Liver (tissue), 9 donors: ENCODE measurements around the gene KHK. TPM values are rescaled to one million over a fixed set of nuclear protein-coding genes. Genes with fewer than 3 reads are reported as not detected.

ENCODE experiments used
- DNase-seq: peaks from one replicate; pipeline ENCODE4 v3.0.0-alpha.2; 2017; ENCODE audit warnings: low spot score
- H3K27ac ChIP-seq, 2 donors: one replicate each; pipeline ENCODE4 v1.7.0; 2013; ENCODE audit warnings: inconsistent platforms in 2 of 2, low read length in 2 of 2, control low read depth in 1 of 2, low read depth in 1 of 2, mild to moderate bottlenecking in 1 of 2
- H3K27me3 ChIP-seq, 4 donors: one replicate each; pipeline versions ENCODE4 v1.6.1 to v1.7.0; 2013; ENCODE audit warnings: low read length in 3 of 4, inconsistent platforms in 1 of 4, mild to moderate bottlenecking in 1 of 4, moderate library complexity in 1 of 4; ENCODE audit not compliant: control insufficient read depth in 4 of 4, insufficient read depth in 4 of 4
- H3K36me3 ChIP-seq, 4 donors: one replicate each; pipeline versions ENCODE4 v1.6.1 to v1.7.0; 2013; ENCODE audit warnings: low read length in 3 of 4, mild to moderate bottlenecking in 3 of 4, low read depth in 1 of 4, moderate library complexity in 1 of 4; ENCODE audit not compliant: control insufficient read depth in 4 of 4, insufficient read depth in 3 of 4
- H3K4me1 ChIP-seq, 4 donors: one replicate each; pipeline versions ENCODE4 v1.6.1 to v1.7.0; 2013; ENCODE audit warnings: low read length in 3 of 4, mild to moderate bottlenecking in 3 of 4, moderate library complexity in 1 of 4; ENCODE audit not compliant: control insufficient read depth in 4 of 4, insufficient read depth in 4 of 4
- H3K4me3 ChIP-seq, 3 donors: one replicate each; pipeline versions ENCODE4 v1.6.1 to v1.7.0; 2013; ENCODE audit warnings: low read length in 3 of 3, control low read depth in 1 of 3, low read depth in 1 of 3, mild to moderate bottlenecking in 1 of 3
- H3K9ac ChIP-seq, 2 donors: one replicate each; pipeline ENCODE4 v1.7.0; 2013; ENCODE audit warnings: low read length in 2 of 2, mild to moderate bottlenecking in 2 of 2, moderate library complexity in 2 of 2, control low read depth in 1 of 2, low read depth in 1 of 2
- H3K9me3 ChIP-seq, 4 donors: one replicate each; pipeline versions ENCODE4 v1.6.1 to v1.7.0; 2013; ENCODE audit warnings: low read length in 3 of 4; ENCODE audit not compliant: control insufficient read depth in 4 of 4
- CTCF ChIP-seq: fragments of 150-350 bp; IDR thresholded peaks from 2 replicates; pipeline ENCODE4 v1.5.1; 2017; ENCODE audit warnings: improper control_type of control experiment, low read depth, low read length; ENCODE audit not compliant: missing input control
- FOXA2 ChIP-seq: IDR thresholded peaks from 2 replicates; pipeline ENCODE4 v1.6.1; 2016; ENCODE audit warnings: antibody characterized with exemption
- HNF4A ChIP-seq, 2 donors: conservative IDR thresholded peaks; 2 replicates each; pipeline ENCODE4 v1.6.1; 2016; ENCODE audit warnings: antibody characterized with exemption in 2 of 2, mild to moderate bottlenecking in 2 of 2
- HNF4G ChIP-seq: IDR thresholded peaks from 2 replicates; pipeline ENCODE4 v1.6.1; 2016; ENCODE audit warnings: antibody characterized with exemption
- JUND ChIP-seq, 2 donors: IDR thresholded peaks; 2 replicates each; pipeline ENCODE4 v1.6.1; 2016; ENCODE audit warnings: antibody characterized with exemption in 2 of 2
- MAX ChIP-seq: IDR thresholded peaks from 2 replicates; pipeline ENCODE4 v1.6.1; 2016; ENCODE audit warnings: antibody characterized with exemption
- NR2F2 ChIP-seq: IDR thresholded peaks from 2 replicates; pipeline ENCODE4 v1.6.1; 2016; ENCODE audit warnings: antibody characterized with exemption
- RAD21 ChIP-seq, 2 donors: IDR thresholded peaks; 2 replicates each; pipeline ENCODE4 v1.6.1; 2016; ENCODE audit warnings: antibody characterized with exemption in 2 of 2, mild to moderate bottlenecking in 2 of 2
- REST ChIP-seq: IDR thresholded peaks from 2 replicates; pipeline ENCODE4 v1.6.1; 2016; ENCODE audit warnings: antibody characterized with exemption, mild to moderate bottlenecking
- SP1 ChIP-seq: IDR thresholded peaks from 2 replicates; pipeline ENCODE4 v1.6.1; 2018; ENCODE audit warnings: antibody characterized with exemption, mild to moderate bottlenecking
- TAF1 ChIP-seq: conservative IDR thresholded peaks from 2 replicates; pipeline ENCODE4 v1.6.1; 2016; ENCODE audit warnings: antibody characterized with exemption, mild to moderate bottlenecking
- YY1 ChIP-seq: IDR thresholded peaks from 2 replicates; pipeline ENCODE4 v1.6.1; 2016; ENCODE audit warnings: antibody characterized with exemption, mild to moderate bottlenecking
- ZBTB33 ChIP-seq: IDR thresholded peaks from 2 replicates; pipeline ENCODE4 v1.6.1; 2016; ENCODE audit warnings: antibody characterized with exemption
- WGBS: extraction: QIAGEN DNeasy Blood & Tissue Kit; methylation state at CpG from one replicate; pipeline ENCODE4 v1.1.7; 2013; 5-methylcytosine and 5-hydroxymethylcytosine counted together
- polyA plus RNA-seq, 2 donors: library from polyadenylated mRNA; stranded (reverse) in 1 of 2; unstranded in 1 of 2; fragments of 200-250 nt in 1 of 2; fragments of >200 nt in 1 of 2; fragmentation: Nextera tagmentation in 1 of 2; extraction: Ambion mirVana in 1 of 2; gene quantifications; one replicate each; pipeline versions ENCODE4 v1.2.1 to v1.2.3, GENCODE V29; 2013 to 2015
- total RNA-seq, 2 donors: library from RNA; depleted of rRNA; stranded (reverse); fragments of >200 nt; gene quantifications; one replicate each; pipeline ENCODE4 v1.2.3, GENCODE V29; 2014
- donor health status: healthy.
- donor health status: healthy.
- donor health status: healthy.
- donor health status: healthy.
- donor health status: healthy.

Gene KHK
- total and polyA plus RNA-seq, 4 donors, result 26.1 to 462 (median 188) TPM

- H3K9me3 ChIP-seq, result no peaks in the 10 kb centered on the region
- H3K9ac ChIP-seq, result no peak overlapping the region
- H3K4me1 ChIP-seq, result peaks cover 9 to 59% (median 25%) of the 10 kb centered on the region in 4 donors
- H3K4me3 ChIP-seq, result no peak overlapping the region
- H3K27me3 ChIP-seq, result no peaks in the 10 kb centered on the region
- WGBS, result 91% methylated on average over 27 of the region's 27 CpGs
- TF ChIP-seq JUND (IDR thresholded peaks at IDR 0.05), result no peak
- TF ChIP-seq TAF1, result no peak
- TF ChIP-seq REST, result no peak
- no peak for TF ChIP-seq HNF4A (conservative IDR thresholded peaks at IDR 0.05)
- no peak for TF ChIP-seq YY1
- TF ChIP-seq CTCF, result no peak
- no peak for TF ChIP-seq ZBTB33
- DNase-seq, result no peak
- no peak overlapping the region for H3K27ac ChIP-seq
- no peaks in the 10 kb centered on the region for H3K36me3 ChIP-seq
These were observed 3.7 kb upstream of the KHK start for GRCh38 chr2:27082773-27083409.

GRCh38 chr2:27083410-27084296 is 2.9 kb upstream of the KHK start:
- Histone ChIP-seq H3K27me3 (no peaks in the 10 kb centered on the region), H3K4me1 (peaks cover 9 to 59% (median 25%) of the 10 kb centered on the region in 4 donors), H3K4me3 (no peak overlapping the region), H3K27ac (no peak overlapping the region), H3K36me3 (no peaks in the 10 kb centered on the region), H3K9me3 (no peaks in the 10 kb centered on the region), H3K9ac (no peak overlapping the region)
- DNase-seq, result no peak
- WGBS, result 88% methylated on average over 20 of the region's 20 CpGs
- TF ChIP-seq RAD21 (IDR thresholded peaks at IDR 0.05), result no peak
- TF ChIP-seq TAF1, result no peak
- no peak for TF ChIP-seq YY1
- TF ChIP-seq HNF4A (conservative IDR thresholded peaks at IDR 0.05), result no peak
- no peak for TF ChIP-seq SP1
- TF ChIP-seq NR2F2, result no peak
- TF ChIP-seq JUND (IDR thresholded peaks at IDR 0.05), result no peak
- TF ChIP-seq MAX, result no peak
- no peak for TF ChIP-seq HNF4G
- TF ChIP-seq FOXA2, result no peak
- TF ChIP-seq ZBTB33, result no peak
- TF ChIP-seq REST, result no peak
